ENCODE results near the gene PPM1D.

The PPM1D gene

DNA sequence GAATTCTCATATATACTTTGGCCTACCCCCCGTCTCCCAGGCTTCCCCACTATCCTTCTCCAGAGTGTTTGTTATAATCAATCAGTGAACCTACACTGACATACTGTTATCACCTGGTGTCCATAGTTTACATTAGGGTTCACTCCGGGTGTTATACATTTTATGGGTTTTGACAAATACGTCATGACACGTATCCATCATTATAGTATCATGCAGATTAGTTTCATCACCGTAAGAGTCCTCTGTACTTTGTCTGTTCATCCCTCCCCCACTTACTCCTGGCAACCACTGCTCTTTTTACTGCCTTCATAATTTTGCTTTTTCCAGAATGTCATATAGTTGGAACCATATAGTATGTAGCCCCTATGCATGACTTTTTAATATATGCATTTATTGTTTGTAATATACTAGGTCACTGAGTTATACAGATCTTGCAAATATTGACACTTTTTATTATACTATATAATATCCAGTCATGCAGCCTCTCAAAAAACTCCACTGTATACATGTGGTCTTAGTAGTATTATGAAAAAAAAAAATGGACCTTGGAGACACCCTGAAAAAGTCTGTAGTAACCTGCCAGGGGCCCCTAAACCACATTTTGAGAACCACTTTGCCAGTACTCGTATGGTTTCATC, 28.4 kb downstream of the PPM1D start:
- H3K27ac ChIP-seq (ENCODE audit: low read length) = no peak overlapping the region
- no peaks in the 10 kb centered on the region for H3K27me3 ChIP-seq (ENCODE audit: insufficient read depth, low read length)
- H3K9ac ChIP-seq (ENCODE audit: low read depth, low read length) = no peak overlapping the region
- H3K4me1 ChIP-seq (ENCODE audit: insufficient read depth, low read length) = no peaks in the 10 kb centered on the region
- H3K4me3 ChIP-seq (ENCODE audit: low read length) = no peak overlapping the region
- no peaks in the 10 kb centered on the region for H3K9me3 ChIP-seq (ENCODE audit: insufficient read depth, low read depth, low read length)
- H3K36me3 ChIP-seq (ENCODE audit: insufficient read depth, low read depth, low read length) = peaks cover 12% of the 10 kb centered on the region

DNA sequence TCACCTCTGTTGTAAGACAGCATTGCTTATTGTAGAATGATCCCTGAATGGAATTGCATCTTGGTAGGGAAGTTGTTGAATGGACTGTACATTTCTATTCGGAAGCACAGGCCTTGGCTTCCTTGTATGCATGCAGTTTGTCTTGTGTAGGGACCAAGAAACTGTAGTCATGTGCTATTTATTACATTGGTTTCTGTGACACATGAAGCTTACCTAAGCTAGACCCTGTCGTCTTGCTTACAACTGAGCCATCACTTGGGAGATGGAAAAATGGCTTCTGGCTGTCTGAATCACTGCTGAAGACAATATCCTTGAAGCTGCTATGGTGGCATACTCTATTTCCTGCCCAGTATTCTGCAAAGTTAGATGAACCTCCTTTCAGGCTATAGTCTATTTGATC, 29.1 kb downstream of the PPM1D start:
- Histone ChIP-seq H3K36me3 (ENCODE audit: insufficient read depth, low read depth, low read length) (peaks cover 16% of the 10 kb centered on the region), H3K9me3 (ENCODE audit: insufficient read depth, low read depth, low read length) (no peaks in the 10 kb centered on the region), H3K9ac (ENCODE audit: low read depth, low read length) (no peak overlapping the region), H3K27me3 (ENCODE audit: insufficient read depth, low read length) (no peaks in the 10 kb centered on the region), H3K4me3 (ENCODE audit: low read length) (no peak overlapping the region), H3K4me1 (ENCODE audit: insufficient read depth, low read length) (no peaks in the 10 kb centered on the region), H3K27ac (ENCODE audit: low read length) (no peak overlapping the region)

DNA sequence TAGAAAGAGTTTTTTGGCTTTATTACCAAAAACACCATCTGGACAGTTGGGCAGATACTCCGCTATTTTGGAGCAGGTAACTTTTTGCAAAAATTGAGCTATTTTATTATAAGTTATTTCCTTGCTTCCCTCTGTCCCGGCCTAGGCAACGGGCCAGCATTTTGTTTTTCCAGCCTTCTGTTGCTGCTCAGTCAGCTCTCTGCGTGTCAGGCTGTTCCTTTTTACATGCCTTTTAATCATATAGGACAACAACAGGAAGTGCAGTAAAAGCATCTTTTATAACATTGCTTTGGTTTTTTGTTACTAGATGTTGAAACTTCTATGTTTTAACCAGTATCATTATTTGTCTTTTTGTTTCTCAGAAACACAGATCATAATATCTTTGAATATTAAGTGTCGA, 30.4 kb downstream of the PPM1D start:
- Histone ChIP-seq H3K27ac (ENCODE audit: low read length) (no peak overlapping the region), H3K4me1 (ENCODE audit: insufficient read depth, low read length) (no peaks in the 10 kb centered on the region), H3K27me3 (ENCODE audit: insufficient read depth, low read length) (no peaks in the 10 kb centered on the region), H3K4me3 (ENCODE audit: low read length) (no peak overlapping the region), H3K9ac (ENCODE audit: low read depth, low read length) (no peak overlapping the region), H3K9me3 (ENCODE audit: insufficient read depth, low read depth, low read length) (no peaks in the 10 kb centered on the region), H3K36me3 (ENCODE audit: insufficient read depth, low read depth, low read length) (peaks cover 22% of the 10 kb centered on the region)

DNA sequence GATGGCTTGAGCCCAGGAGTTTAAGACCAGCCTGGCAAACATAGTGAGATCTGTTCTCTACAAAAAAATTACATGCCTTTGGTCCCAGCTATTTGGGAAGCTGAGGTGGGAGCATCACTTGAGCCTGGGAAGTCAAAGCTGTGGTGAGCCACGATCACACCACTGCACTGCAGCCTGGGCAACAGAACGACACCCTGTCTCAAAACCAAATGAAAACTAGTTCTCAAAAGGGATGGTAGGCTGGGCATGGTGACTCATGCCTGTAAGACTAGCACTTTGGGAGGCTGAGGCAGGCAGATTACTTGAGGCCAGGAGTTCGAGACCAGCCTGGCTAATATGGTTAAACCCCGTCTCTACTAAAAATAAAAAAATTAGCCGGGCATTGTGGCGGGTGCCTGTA, 31.1 kb downstream of the PPM1D start:
- no peaks in the 10 kb centered on the region for H3K27me3 ChIP-seq (ENCODE audit: insufficient read depth, low read length)
- H3K27ac ChIP-seq (ENCODE audit: low read length) = no peak overlapping the region
- H3K4me1 ChIP-seq (ENCODE audit: insufficient read depth, low read length) = no peaks in the 10 kb centered on the region
- no peaks in the 10 kb centered on the region for H3K9me3 ChIP-seq (ENCODE audit: insufficient read depth, low read depth, low read length)
- H3K4me3 ChIP-seq (ENCODE audit: low read length) = no peak overlapping the region
- H3K36me3 ChIP-seq (ENCODE audit: insufficient read depth, low read depth, low read length) = peaks cover 30% of the 10 kb centered on the region
- no peak overlapping the region for H3K9ac ChIP-seq (ENCODE audit: low read depth, low read length)

DNA sequence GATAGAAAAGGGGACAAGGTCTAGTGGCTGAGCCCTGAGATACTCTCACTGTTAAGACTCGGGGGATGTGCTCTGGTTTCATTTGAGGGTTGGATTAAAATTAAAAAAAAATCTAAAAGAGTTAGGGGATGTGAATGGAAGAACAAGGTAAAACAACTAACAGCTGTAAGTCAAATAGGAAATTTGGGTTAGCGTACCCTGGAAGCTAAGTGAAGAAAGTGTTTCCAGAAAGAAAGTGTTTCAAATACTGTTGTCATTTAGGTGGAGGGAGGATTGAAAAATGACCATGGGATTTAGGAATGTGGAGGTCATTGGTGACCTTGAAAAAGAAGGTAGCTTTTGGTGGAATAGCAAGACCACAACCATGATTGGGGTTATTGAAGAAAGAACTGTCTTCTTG, 37.7 kb downstream of the PPM1D start:
- Histone ChIP-seq H3K36me3 (ENCODE audit: insufficient read depth, low read depth, low read length) (peaks cover 38% of the 10 kb centered on the region), H3K4me1 (ENCODE audit: insufficient read depth, low read length) (no peaks in the 10 kb centered on the region), H3K9ac (ENCODE audit: low read depth, low read length) (no peak overlapping the region), H3K27me3 (ENCODE audit: insufficient read depth, low read length) (no peaks in the 10 kb centered on the region), H3K27ac (ENCODE audit: low read length) (no peak overlapping the region), H3K4me3 (ENCODE audit: low read length) (no peak overlapping the region), H3K9me3 (ENCODE audit: insufficient read depth, low read depth, low read length) (no peaks in the 10 kb centered on the region)

DNA sequence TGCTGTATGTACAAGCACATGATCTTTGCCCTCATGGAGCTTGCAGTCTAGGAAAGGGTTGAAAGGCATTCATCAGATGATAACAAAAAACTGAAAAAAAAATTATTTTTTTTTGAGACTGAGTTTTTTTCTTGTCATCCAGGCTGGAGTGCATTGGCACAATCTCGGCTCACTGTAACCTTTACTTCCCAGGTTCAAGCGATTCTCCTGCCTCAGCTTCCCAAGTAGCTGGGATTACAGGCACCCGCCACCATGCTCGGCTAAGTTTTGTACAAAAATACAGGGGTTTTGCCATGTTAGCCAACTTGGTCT, 39.0 kb downstream of the PPM1D start:
- H3K4me3 ChIP-seq (ENCODE audit: low read length) = no peak overlapping the region
- H3K27ac ChIP-seq (ENCODE audit: low read length) = no peak overlapping the region
- no peaks in the 10 kb centered on the region for H3K4me1 ChIP-seq (ENCODE audit: insufficient read depth, low read length)
- peaks cover 34% of the 10 kb centered on the region for H3K36me3 ChIP-seq (ENCODE audit: insufficient read depth, low read depth, low read length)
- no peaks in the 10 kb centered on the region for H3K27me3 ChIP-seq (ENCODE audit: insufficient read depth, low read length)
- H3K9ac ChIP-seq (ENCODE audit: low read depth, low read length) = no peak overlapping the region
- no peaks in the 10 kb centered on the region for H3K9me3 ChIP-seq (ENCODE audit: insufficient read depth, low read depth, low read length)

DNA sequence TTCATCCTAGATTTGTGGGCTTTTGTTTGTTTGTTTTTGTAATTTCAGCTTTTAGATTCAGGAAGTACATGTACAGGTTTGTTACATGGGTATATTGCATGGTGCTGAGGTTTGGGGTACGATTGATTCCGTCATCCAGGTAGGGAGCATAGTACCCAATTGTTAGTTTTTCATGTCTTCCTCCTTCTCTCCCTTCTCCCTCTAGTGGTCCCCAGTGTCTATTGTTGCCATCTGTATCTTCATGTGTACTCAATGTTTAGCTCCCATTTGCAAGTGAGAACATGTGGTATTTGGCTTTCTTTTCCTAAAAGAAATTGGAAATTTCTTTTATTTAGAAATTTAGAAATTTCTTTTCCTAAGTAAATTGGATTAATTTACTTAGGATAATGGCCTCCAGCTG, 40.5 kb downstream of the PPM1D start:
- Histone ChIP-seq H3K4me3 (ENCODE audit: low read length) (no peak overlapping the region), H3K9ac (ENCODE audit: low read depth, low read length) (no peak overlapping the region), H3K9me3 (ENCODE audit: insufficient read depth, low read depth, low read length) (no peaks in the 10 kb centered on the region), H3K4me1 (ENCODE audit: insufficient read depth, low read length) (no peaks in the 10 kb centered on the region), H3K27me3 (ENCODE audit: insufficient read depth, low read length) (no peaks in the 10 kb centered on the region), H3K36me3 (ENCODE audit: insufficient read depth, low read depth, low read length) (peaks cover 19% of the 10 kb centered on the region), H3K27ac (ENCODE audit: low read length) (no peak overlapping the region)

DNA sequence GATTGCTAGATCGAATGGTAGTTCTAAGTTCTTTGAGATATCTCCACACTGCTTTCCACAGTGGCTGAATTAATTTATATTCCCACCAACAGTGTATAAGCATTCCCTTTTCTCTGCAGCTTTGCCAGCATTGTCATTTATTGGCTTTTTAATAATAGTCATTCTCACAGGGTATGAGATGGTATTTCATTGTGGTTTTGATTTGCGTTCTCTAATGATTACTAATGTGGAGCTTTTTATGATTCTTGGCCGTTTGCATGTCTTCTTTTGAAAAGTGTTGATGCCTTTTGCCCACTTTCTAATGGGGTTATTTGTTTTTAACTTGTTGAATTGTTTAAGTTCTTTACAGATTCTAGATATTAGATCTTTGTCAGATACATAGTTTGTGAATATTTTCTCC, 41.1 kb downstream of the PPM1D start:
- no peak overlapping the region for H3K9ac ChIP-seq (ENCODE audit: low read depth, low read length)
- no peaks in the 10 kb centered on the region for H3K4me1 ChIP-seq (ENCODE audit: insufficient read depth, low read length)
- no peak overlapping the region for H3K27ac ChIP-seq (ENCODE audit: low read length)
- no peaks in the 10 kb centered on the region for H3K9me3 ChIP-seq (ENCODE audit: insufficient read depth, low read depth, low read length)
- no peaks in the 10 kb centered on the region for H3K27me3 ChIP-seq (ENCODE audit: insufficient read depth, low read length)
- H3K4me3 ChIP-seq (ENCODE audit: low read length) = no peak overlapping the region
- H3K36me3 ChIP-seq (ENCODE audit: insufficient read depth, low read depth, low read length) = peaks cover 13% of the 10 kb centered on the region

DNA sequence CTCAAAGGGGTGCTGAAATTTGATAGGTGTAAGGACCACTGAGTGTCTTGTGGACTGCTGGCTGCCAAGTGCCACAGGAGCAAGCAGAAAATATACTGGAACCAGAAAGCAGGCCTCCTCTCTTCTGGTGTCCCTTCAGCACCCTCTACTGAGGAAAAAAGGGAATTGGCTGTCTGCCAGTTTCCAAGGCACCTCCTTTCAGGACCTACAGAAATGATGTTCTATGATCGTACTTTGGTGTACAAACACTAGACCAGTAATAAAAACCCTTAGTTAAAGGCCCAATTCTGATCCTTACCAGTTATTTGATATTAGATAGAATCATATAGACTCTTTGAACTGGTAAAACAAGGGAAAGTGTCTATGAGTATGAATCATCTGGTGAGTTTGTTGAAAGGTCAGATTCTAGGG, 41.8 kb downstream of the PPM1D start:
- H3K9me3 ChIP-seq (ENCODE audit: insufficient read depth, low read depth, low read length) = no peaks in the 10 kb centered on the region
- H3K27ac ChIP-seq (ENCODE audit: low read length) = no peak overlapping the region
- H3K27me3 ChIP-seq (ENCODE audit: insufficient read depth, low read length) = no peaks in the 10 kb centered on the region
- H3K4me3 ChIP-seq (ENCODE audit: low read length) = no peak overlapping the region
- no peak overlapping the region for H3K9ac ChIP-seq (ENCODE audit: low read depth, low read length)
- H3K36me3 ChIP-seq (ENCODE audit: insufficient read depth, low read depth, low read length) = peaks cover 7% of the 10 kb centered on the region; the same call in 1 of the 2 replicates
- no peaks in the 10 kb centered on the region for H3K4me1 ChIP-seq (ENCODE audit: insufficient read depth, low read length)

DNA sequence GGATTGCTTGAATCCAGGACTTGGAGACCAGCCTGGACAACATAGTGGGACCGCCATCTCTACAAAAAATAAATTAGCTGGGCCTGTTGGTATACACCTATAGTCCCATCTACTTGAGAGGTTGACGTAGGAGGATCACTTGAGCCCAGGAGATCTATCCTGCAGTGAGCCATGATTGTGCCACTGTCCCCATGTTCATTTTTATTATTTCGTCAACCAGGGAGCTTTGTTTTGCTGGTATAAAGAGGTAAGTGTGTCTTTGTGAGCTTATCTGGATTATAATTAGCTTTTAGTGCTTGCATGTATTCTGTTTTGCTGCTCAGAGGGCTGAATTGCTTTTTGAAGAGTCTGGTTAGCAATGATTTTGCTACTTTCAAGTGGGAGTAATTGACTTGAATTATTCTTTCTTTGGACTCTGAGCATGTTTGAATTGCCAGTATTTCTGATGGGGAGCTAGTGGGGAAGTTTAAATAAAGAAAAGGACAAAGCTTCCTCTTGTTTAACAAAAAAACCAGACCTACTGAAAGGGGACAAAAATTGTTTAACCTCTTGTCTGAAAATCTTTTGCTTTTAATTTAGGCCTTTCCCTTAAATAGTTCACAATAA, 46.0 kb downstream of the PPM1D start:
- Histone ChIP-seq H3K27me3 (ENCODE audit: insufficient read depth, low read length) (no peaks in the 10 kb centered on the region), H3K4me1 (ENCODE audit: insufficient read depth, low read length) (no peaks in the 10 kb centered on the region), H3K36me3 (ENCODE audit: insufficient read depth, low read depth, low read length) (peaks cover 32% of the 10 kb centered on the region), H3K9me3 (ENCODE audit: insufficient read depth, low read depth, low read length) (no peaks in the 10 kb centered on the region), H3K9ac (ENCODE audit: low read depth, low read length) (no peak overlapping the region), H3K4me3 (ENCODE audit: low read length) (no peak overlapping the region), H3K27ac (ENCODE audit: low read length) (no peak overlapping the region)

DNA sequence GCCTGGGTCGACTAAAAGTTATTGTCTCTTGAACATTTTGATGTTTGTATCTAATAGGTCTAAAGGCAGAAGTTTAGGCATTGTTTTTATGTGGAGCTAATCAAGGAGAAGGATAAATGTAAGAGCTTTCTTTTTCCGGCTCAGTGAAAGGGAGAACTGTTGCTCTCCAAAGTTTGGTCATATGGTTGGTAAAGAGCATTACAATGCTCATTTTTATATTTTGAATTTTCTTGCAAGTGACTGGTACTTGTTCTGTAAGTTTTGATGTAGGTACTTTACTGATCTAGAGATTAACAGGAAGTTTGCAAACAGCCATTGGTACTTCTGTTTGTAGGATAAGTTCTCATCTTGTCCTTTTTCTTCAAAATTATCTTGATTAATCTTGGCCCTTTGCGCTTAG, 46.7 kb downstream of the PPM1D start:
- Histone ChIP-seq H3K36me3 (ENCODE audit: insufficient read depth, low read depth, low read length) (peaks cover 34% of the 10 kb centered on the region), H3K9me3 (ENCODE audit: insufficient read depth, low read depth, low read length) (no peaks in the 10 kb centered on the region), H3K27ac (ENCODE audit: low read length) (no peak overlapping the region), H3K9ac (ENCODE audit: low read depth, low read length) (no peak overlapping the region), H3K4me1 (ENCODE audit: insufficient read depth, low read length) (no peaks in the 10 kb centered on the region), H3K4me3 (ENCODE audit: low read length) (no peak overlapping the region), H3K27me3 (ENCODE audit: insufficient read depth, low read length) (no peaks in the 10 kb centered on the region)

DNA sequence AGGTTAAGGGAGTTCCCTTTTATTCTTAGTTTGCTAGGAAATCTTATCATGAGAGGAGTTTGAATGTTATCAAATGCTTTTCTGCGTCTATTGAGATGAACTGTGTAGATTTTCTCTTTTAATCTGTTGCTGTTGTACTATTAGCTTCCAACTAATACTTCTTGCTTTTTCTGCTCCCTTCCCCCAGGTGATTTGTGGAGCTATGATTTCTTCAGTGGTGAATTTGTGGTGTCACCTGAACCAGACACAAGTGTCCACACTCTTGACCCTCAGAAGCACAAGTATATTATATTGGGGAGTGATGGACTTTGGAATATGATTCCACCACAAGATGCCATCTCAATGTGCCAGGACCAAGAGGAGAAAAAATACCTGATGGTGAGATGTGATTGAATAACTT, 47.7 kb downstream of the PPM1D start:
- H3K27me3 ChIP-seq (ENCODE audit: insufficient read depth, low read length) = no peaks in the 10 kb centered on the region
- no peak overlapping the region for H3K27ac ChIP-seq (ENCODE audit: low read length)
- H3K4me1 ChIP-seq (ENCODE audit: insufficient read depth, low read length) = no peaks in the 10 kb centered on the region
- H3K4me3 ChIP-seq (ENCODE audit: low read length) = no peak overlapping the region
- H3K9me3 ChIP-seq (ENCODE audit: insufficient read depth, low read depth, low read length) = no peaks in the 10 kb centered on the region
- no peak overlapping the region for H3K9ac ChIP-seq (ENCODE audit: low read depth, low read length)
- peaks cover 42% of the 10 kb centered on the region for H3K36me3 ChIP-seq (ENCODE audit: insufficient read depth, low read depth, low read length)

Data from iPS-20b (cell line).